Measurements from ENCODE around the gene ME3. TPM values are rescaled to one million over a fixed set of nuclear protein-coding genes. Genes with fewer than 3 reads are reported as not detected.
A peak's percentile ranks its signal among the peaks of the same experiment; 100 is the strongest.

The ME3 gene
- total RNA-seq, 1 experiment from 2014 or later = 28.7 TPM

GRCh38 chr11:86460461-86461385, 211.7 kb downstream of the ME3 start:
- DNase-seq (ENCODE audit: low spot score) = peak; percentile 19
- in situ Hi-C loops (cut with HindIII; ENCODE audit: low sequenced_read_pairs) = no loop called here

- in situ Hi-C loops (cut with HindIII; ENCODE audit: low sequenced_read_pairs) = no loop called here
- peak; percentile 74 for DNase-seq (ENCODE audit: low spot score)
Measured at GRCh38 chr11:86459682-86460460, 212.5 kb downstream of the ME3 start.

- DNase-seq (ENCODE audit: low spot score) = no peak
- in situ Hi-C loops (cut with HindIII; ENCODE audit: low sequenced_read_pairs) = no loop called here
Measured at GRCh38 chr11:86459002-86459385, 213.4 kb downstream of the ME3 start.

GRCh38 chr11:86458294-86459001, 214.0 kb downstream of the ME3 start:
- in situ Hi-C loops (cut with HindIII; ENCODE audit: low sequenced_read_pairs) = no loop called here
- no peak for DNase-seq (ENCODE audit: low spot score)

GRCh38 chr11:86456075-86456939, 216.1 kb downstream of the ME3 start:
- in situ Hi-C loops (cut with HindIII; ENCODE audit: low sequenced_read_pairs) = no loop called here

GRCh38 chr11:86453290-86454030, 219.0 kb downstream of the ME3 start:
- no peak for DNase-seq (ENCODE audit: low spot score)
- in situ Hi-C loops (cut with HindIII; ENCODE audit: low sequenced_read_pairs) = no loop called here

More at GRCh38 chr11:86456075-86456939, 216.1 kb downstream of the ME3 start:
- DNase-seq (ENCODE audit: low spot score) = peak; percentile 85

- in situ Hi-C loops (cut with HindIII; ENCODE audit: low sequenced_read_pairs) = no loop called here
- DNase-seq (ENCODE audit: low spot score) = no peak
Measured at GRCh38 chr11:86449993-86450629, 222.3 kb downstream of the ME3 start.

GRCh38 chr11:86447763-86448480, 224.5 kb downstream of the ME3 start:
- DNase-seq (ENCODE audit: low spot score) = no peak
- in situ Hi-C loops (cut with HindIII; ENCODE audit: low sequenced_read_pairs) = no loop called here

- no peak for DNase-seq (ENCODE audit: low spot score)
- in situ Hi-C loops (cut with HindIII; ENCODE audit: low sequenced_read_pairs) = no loop called here
Measured at GRCh38 chr11:86446924-86447285, 225.5 kb downstream of the ME3 start.

GRCh38 chr11:86446163-86446923, 226.1 kb downstream of the ME3 start:
- no peak for DNase-seq (ENCODE audit: low spot score)
- in situ Hi-C loops (cut with HindIII; ENCODE audit: low sequenced_read_pairs) = no loop called here

- no peak for DNase-seq (ENCODE audit: low spot score)
- in situ Hi-C loops (cut with HindIII; ENCODE audit: low sequenced_read_pairs) = no loop called here
Measured at GRCh38 chr11:86444981-86445380, 227.4 kb downstream of the ME3 start.

GRCh38 chr11:86443415-86443814, 229.0 kb downstream of the ME3 start:
- DNase-seq (ENCODE audit: low spot score) = no peak
- in situ Hi-C loops (cut with HindIII; ENCODE audit: low sequenced_read_pairs) = no loop called here

GRCh38 chr11:86442827-86443226, 229.6 kb downstream of the ME3 start:
- DNase-seq (ENCODE audit: low spot score) = no peak
- in situ Hi-C loops (cut with HindIII; ENCODE audit: low sequenced_read_pairs) = no loop called here

GRCh38 chr11:86442420-86442819, 230.0 kb downstream of the ME3 start:
- in situ Hi-C loops (cut with HindIII; ENCODE audit: low sequenced_read_pairs) = no loop called here

GRCh38 chr11:86440843-86441242, 231.6 kb downstream of the ME3 start:
- in situ Hi-C loops (cut with HindIII; ENCODE audit: low sequenced_read_pairs) = no loop called here
- DNase-seq (ENCODE audit: low spot score) = no peak

More at GRCh38 chr11:86442420-86442819, 230.0 kb downstream of the ME3 start:
- no peak for DNase-seq (ENCODE audit: low spot score)

GRCh38 chr11:86440305-86440716, 232.1 kb downstream of the ME3 start:
- no peak for DNase-seq (ENCODE audit: low spot score)
- in situ Hi-C loops (cut with HindIII; ENCODE audit: low sequenced_read_pairs) = no loop called here
